H1 (cell line): Measurements from ENCODE around the gene SPOCK1.

Source experiments
- CTCF ChIP-seq, 3 experiments: IDR thresholded peaks; 1 replicate in 2 of 3; 2 replicates in 1 of 3; pipeline versions ENCODE4 v1.5.1 to v1.6.1; 2011; ENCODE audit warnings: low read length in 3 of 3, mild to moderate bottlenecking in 3 of 3, inconsistent platforms in 2 of 3, low read depth in 1 of 3, moderate library complexity in 1 of 3; ENCODE audit not compliant: insufficient read depth in 1 of 3; ENCODE audit errors: control extremely low read depth in 1 of 3
- POLR2AphosphoS5 ChIP-seq: IDR thresholded peaks from 2 replicates; pipeline ENCODE4 v1.6.1; 2011; ENCODE audit warnings: low read depth, low read length
- RBBP5 ChIP-seq: IDR thresholded peaks from 2 replicates; pipeline ENCODE4 v1.7.1; 2012; ENCODE audit warnings: low read depth, mild to moderate bottlenecking, inconsistent platforms, low read length, moderate library complexity, borderline replicate concordance
- RNF2 ChIP-seq: fragments of 200-900, 300-1000 bp; sonication (generic); IDR thresholded peaks from 2 replicates; pipeline ENCODE4 v1.7.1; 2016; ENCODE audit warnings: borderline replicate concordance, low read depth, mild to moderate bottlenecking, antibody characterized with exemption, low read length; ENCODE audit not compliant: poor library complexity, severe bottlenecking; ENCODE audit errors: missing control alignments
- SP2 ChIP-seq: IDR thresholded peaks from 2 replicates; pipeline ENCODE4 v1.6.1; 2012; ENCODE audit warnings: mild to moderate bottlenecking, low read length, inconsistent platforms
- SP4 ChIP-seq: IDR thresholded peaks from 2 replicates; pipeline ENCODE4 v1.6.1; 2012; ENCODE audit warnings: low read length, inconsistent platforms

DNA sequence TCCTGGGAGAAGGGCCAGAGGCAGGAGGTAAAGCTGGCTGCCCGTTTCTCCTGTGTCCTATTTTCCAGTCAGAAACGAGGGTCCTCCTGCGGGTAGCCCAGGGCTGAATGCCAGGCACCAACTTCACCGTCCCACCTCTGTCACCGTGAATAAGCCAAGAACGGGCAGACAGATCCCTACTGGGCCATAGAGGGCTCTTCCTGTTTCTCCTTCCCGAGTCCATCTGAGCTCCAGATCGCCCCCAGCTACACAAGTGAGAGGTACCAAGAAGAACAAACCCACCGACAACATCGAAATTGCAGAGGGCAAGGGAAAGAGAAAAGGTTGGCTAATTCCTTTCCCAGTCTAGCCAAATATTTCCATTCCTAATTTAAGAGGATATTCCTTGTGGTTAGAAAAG lies 93.7 kb downstream of the SPOCK1 start:
- TF ChIP-seq RBBP5: no peak
- no peak for TF ChIP-seq CTCF (IDR thresholded peaks at IDR 0.05; ENCODE audit: control extremely low read depth in 1 of 3, insufficient read depth in 1 of 3, low read depth in 1 of 3, low read length in 3 of 3)
- TF ChIP-seq SP2: no peak
- no peak for TF ChIP-seq POLR2AphosphoS5
- TF ChIP-seq SP4: no peak
- no peak for TF ChIP-seq RNF2
